ENCODE results near the gene C4orf36.

C4orf36 gene

GRCh38 chr4:86891762-86892635, at the start of gene C4orf36:
TSS of gene C4orf36 (minus strand) at chr4:86892422. CDS start at chr4:86891520, 902 bp downstream.
- in situ Hi-C loops (cut with HindIII; ENCODE audit: low sequenced_read_pairs): no loop called here

- in situ Hi-C loops (cut with HindIII; ENCODE audit: low sequenced_read_pairs): no loop called here
Observed at GRCh38 chr4:86940920-86941460, 48.8 kb upstream of the C4orf36 start.

GRCh38 chr4:86939729-86940575, 47.7 kb upstream of the C4orf36 start:
- in situ Hi-C loops (cut with HindIII; ENCODE audit: low sequenced_read_pairs): no loop called here

- in situ Hi-C loops (cut with HindIII; ENCODE audit: low sequenced_read_pairs): no loop called here
Observed at GRCh38 chr4:86938771-86939520, 46.7 kb upstream of the C4orf36 start.

GRCh38 chr4:86935853-86936733, 43.9 kb upstream of the C4orf36 start:
- in situ Hi-C loops (cut with HindIII; ENCODE audit: low sequenced_read_pairs): no loop called here

GRCh38 chr4:86935566-86935852, 43.3 kb upstream of the C4orf36 start:
- in situ Hi-C loops (cut with HindIII; ENCODE audit: low sequenced_read_pairs): no loop called here

GRCh38 chr4:86934771-86935565, 42.7 kb upstream of the C4orf36 start, which contains the start of gene AFF1:
TSS of gene AFF1 (plus strand) at chr4:86935011. CDS start at chr4:86948534, 13,523 bp downstream.
- in situ Hi-C loops (cut with HindIII; ENCODE audit: low sequenced_read_pairs): no loop called here

GRCh38 chr4:86934147-86934770, 42.0 kb upstream of the C4orf36 start:
- in situ Hi-C loops (cut with HindIII; ENCODE audit: low sequenced_read_pairs): no loop called here

GRCh38 chr4:86928400-86929255, 36.4 kb upstream of the C4orf36 start:
- in situ Hi-C loops (cut with HindIII; ENCODE audit: low sequenced_read_pairs): no loop called here

GRCh38 chr4:86927843-86928395, 35.7 kb upstream of the C4orf36 start:
- in situ Hi-C loops (cut with HindIII; ENCODE audit: low sequenced_read_pairs): no loop called here

GRCh38 chr4:86926435-86927086, 34.3 kb upstream of the C4orf36 start:
- in situ Hi-C loops (cut with HindIII; ENCODE audit: low sequenced_read_pairs): no loop called here

- in situ Hi-C loops (cut with HindIII; ENCODE audit: low sequenced_read_pairs): loop anchor here (5.0 kb wide), 2 partner anchors 87 to 182 kb away; no protein-coding TSS in a partner anchor
Observed at GRCh38 chr4:86924811-86925210, 32.6 kb upstream of the C4orf36 start.

GRCh38 chr4:86921608-86922252, 29.5 kb upstream of the C4orf36 start:
- in situ Hi-C loops (cut with HindIII; ENCODE audit: low sequenced_read_pairs): loop anchor here (5.0 kb wide), 2 partner anchors 91 to 186 kb away; no protein-coding TSS in a partner anchor

- in situ Hi-C loops (cut with HindIII; ENCODE audit: low sequenced_read_pairs): loop anchor here (5.0 kb wide), 2 partner anchors 93 to 188 kb away; no protein-coding TSS in a partner anchor
Observed at GRCh38 chr4:86919561-86920223, 27.5 kb upstream of the C4orf36 start.

- in situ Hi-C loops (cut with HindIII; ENCODE audit: low sequenced_read_pairs): no loop called here
Observed at GRCh38 chr4:86918539-86919072, 26.4 kb upstream of the C4orf36 start.
